Trophoblast cell (in vitro differentiated cells and primary cell): ENCODE data around the gene SLC7A6.

ENCODE experiments used
- DNase-seq, 2 donors: peaks; one replicate each; pipeline ENCODE4 v3.0.0-alpha.2; 2016
- H2AFZ ChIP-seq: 2 replicates; pipeline ENCODE4 v1.6.1; 2013; ENCODE audit warnings: low read length, moderate library complexity, mild to moderate bottlenecking; ENCODE audit not compliant: insufficient read depth, poor library complexity
- H2AK5ac ChIP-seq: 2 replicates; pipeline ENCODE4 v1.6.1; 2013; ENCODE audit warnings: mild to moderate bottlenecking, low read length
- H2BK120ac ChIP-seq: 2 replicates; pipeline ENCODE4 v1.6.1; 2013; ENCODE audit warnings: low read length, mild to moderate bottlenecking, moderate library complexity; ENCODE audit not compliant: insufficient read depth, poor library complexity
- H2BK12ac ChIP-seq: 2 replicates; pipeline ENCODE4 v1.6.1; 2013; ENCODE audit warnings: mild to moderate bottlenecking, low read length, moderate library complexity
- H2BK5ac ChIP-seq: 2 replicates; pipeline ENCODE4 v1.6.1; 2013; ENCODE audit warnings: low read length, low read depth, moderate library complexity, mild to moderate bottlenecking; ENCODE audit not compliant: poor library complexity
- H3K14ac ChIP-seq: 2 replicates; pipeline ENCODE4 v1.6.1; 2013; ENCODE audit warnings: mild to moderate bottlenecking, low read length
- H3K18ac ChIP-seq: 2 replicates; pipeline ENCODE4 v1.6.1; 2013; ENCODE audit warnings: mild to moderate bottlenecking, low read length
- H3K23ac ChIP-seq: 2 replicates; pipeline ENCODE4 v1.6.1; 2013; ENCODE audit warnings: low read length
- H3K27ac ChIP-seq: 2 replicates; pipeline ENCODE4 v1.5.1; 2013; ENCODE audit warnings: low read depth, mild to moderate bottlenecking, inconsistent platforms, low read length, moderate library complexity
- H3K27me3 ChIP-seq: 2 replicates; pipeline ENCODE4 v1.6.1; 2013; ENCODE audit warnings: inconsistent platforms, mild to moderate bottlenecking, low read length, moderate library complexity; ENCODE audit not compliant: insufficient read depth
- H3K36me3 ChIP-seq, 2 experiments: 1 replicate in 1 of 2; 2 replicates in 1 of 2; pipeline ENCODE4 v1.6.1; 2013; ENCODE audit warnings: low read length in 2 of 2, mild to moderate bottlenecking in 2 of 2, moderate library complexity in 1 of 2; ENCODE audit not compliant: insufficient read depth in 2 of 2, control insufficient read depth in 1 of 2
- H3K4ac ChIP-seq: 2 replicates; pipeline ENCODE4 v1.6.1; 2013; ENCODE audit warnings: low read depth, mild to moderate bottlenecking, low read length, moderate library complexity
- H3K4me1 ChIP-seq, 2 experiments: 1 replicate in 1 of 2; 2 replicates in 1 of 2; pipeline ENCODE4 v1.6.1; 2013; ENCODE audit warnings: low read length in 2 of 2, mild to moderate bottlenecking in 2 of 2, moderate library complexity in 1 of 2; ENCODE audit not compliant: insufficient read depth in 2 of 2, control insufficient read depth in 1 of 2
- H3K4me2 ChIP-seq: 2 replicates; pipeline ENCODE4 v1.6.1; 2013; ENCODE audit warnings: inconsistent platforms, mild to moderate bottlenecking, low read length, moderate library complexity
- H3K4me3 ChIP-seq: 2 replicates; pipeline ENCODE4 v1.5.1; 2013; ENCODE audit warnings: mild to moderate bottlenecking, low read depth, low read length, inconsistent platforms
- H3K79me1 ChIP-seq: one replicate; pipeline ENCODE4 v1.6.1; 2013; ENCODE audit warnings: low read length
- H3K79me2 ChIP-seq: 2 replicates; pipeline ENCODE4 v1.6.1; 2013; ENCODE audit warnings: low read length, mild to moderate bottlenecking; ENCODE audit not compliant: control insufficient read depth, insufficient read depth, poor library complexity
- H3K9ac ChIP-seq: 2 replicates; pipeline ENCODE4 v1.6.1; 2013; ENCODE audit warnings: mild to moderate bottlenecking, low read length
- H3K9me3 ChIP-seq: 2 replicates; pipeline ENCODE4 v1.6.1; 2013; ENCODE audit warnings: low read depth, mild to moderate bottlenecking, control low read depth, inconsistent platforms, low read length; ENCODE audit not compliant: insufficient read depth
- H4K12ac ChIP-seq: 2 replicates; pipeline ENCODE4 v1.6.1; 2013; ENCODE audit warnings: low read depth, mild to moderate bottlenecking, low read length, moderate library complexity
- H4K8ac ChIP-seq: 2 replicates; pipeline ENCODE4 v1.6.1; 2013; ENCODE audit warnings: low read depth, mild to moderate bottlenecking, low read length, moderate library complexity
- H4K91ac ChIP-seq: one replicate; pipeline ENCODE4 v1.6.1; 2013; ENCODE audit warnings: low read depth, mild to moderate bottlenecking, low read length, moderate library complexity
- WGBS: extraction: QIAGEN DNeasy Blood & Tissue Kit; methylation state at CpG from one replicate; pipeline ENCODE4 v1.1.7; 2013; ENCODE audit warnings: missing lambda C conversion rate; ENCODE audit not compliant: insufficient read length, insufficient coverage; ENCODE audit errors: extremely low coverage; 5-methylcytosine and 5-hydroxymethylcytosine counted together

The SLC7A6 gene

DNA sequence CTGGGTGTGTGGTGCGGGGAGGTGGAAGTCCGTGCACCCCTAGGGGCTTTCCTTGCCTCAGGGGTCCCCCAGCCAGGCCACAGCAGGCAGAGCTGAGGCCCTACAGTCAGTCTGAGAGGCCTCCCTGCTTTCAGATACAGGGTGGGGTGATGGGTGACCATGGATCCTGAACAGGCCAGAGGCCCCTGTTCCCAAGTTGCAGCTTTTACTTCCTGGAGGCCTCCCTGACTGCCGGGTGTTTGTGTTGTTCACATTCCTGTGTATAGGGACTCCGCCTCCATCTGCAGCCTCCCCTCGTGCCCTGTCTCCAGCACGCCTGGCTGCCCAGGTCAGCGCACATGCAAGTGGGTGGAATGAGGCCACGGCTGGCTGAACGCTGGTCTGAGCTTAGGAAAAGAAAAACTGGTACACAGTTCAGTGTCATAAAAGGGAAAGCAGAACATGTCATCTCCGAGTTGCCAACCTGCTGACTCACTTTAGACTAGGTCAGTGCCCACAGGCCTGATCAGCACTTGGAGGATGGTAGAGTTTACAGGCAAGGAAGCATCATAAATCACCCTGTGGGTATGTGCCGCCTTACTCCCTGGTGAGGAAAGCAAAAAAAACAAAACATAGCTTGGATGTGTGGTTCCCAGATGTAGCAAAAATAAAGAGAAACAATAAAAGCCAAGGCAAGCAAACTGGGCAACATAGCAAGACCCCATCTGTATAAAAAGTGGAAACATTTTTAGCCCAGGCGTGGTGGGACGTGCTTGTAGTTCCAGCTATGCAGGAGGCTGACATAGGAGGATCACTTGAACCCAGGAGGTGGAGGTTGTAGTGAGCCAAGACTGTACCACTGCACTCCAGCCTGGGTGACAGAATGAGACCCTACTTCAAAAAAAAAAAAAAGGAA lies 6.2 kb upstream of the SLC7A6 start:
- Histone ChIP-seq H2BK12ac (no peak overlapping the region), H3K4me3 (no peak overlapping the region), H3K79me2 (no peaks in the 10 kb centered on the region), H3K14ac (no peak overlapping the region), H3K9ac (no peak overlapping the region), H4K12ac (no peak overlapping the region), H3K79me1 (no peaks in the 10 kb centered on the region), H2AFZ (peak overlapping the region; percentile 26), H3K18ac (no peak overlapping the region), H3K27me3 (no peaks in the 10 kb centered on the region), H3K4ac (no peak overlapping the region), H4K8ac (peak overlapping the region; percentile 55), H2BK120ac (no peak overlapping the region), H3K9me3 (no peaks in the 10 kb centered on the region), H2BK5ac (no peak overlapping the region), H4K91ac (no peak overlapping the region), H3K4me2 (no peak overlapping the region), H3K36me3 (peaks cover 29 to 30% of the 10 kb centered on the region in 2 experiments), H3K23ac (no peak overlapping the region), H3K4me1 (peaks cover 4 to 9% of the 10 kb centered on the region in 2 experiments), H3K27ac (no peak overlapping the region), H2AK5ac (no peak overlapping the region)
- no peak for DNase-seq
- no CpG with 5 or more reads among the region's 13 CpGs for WGBS

DNA sequence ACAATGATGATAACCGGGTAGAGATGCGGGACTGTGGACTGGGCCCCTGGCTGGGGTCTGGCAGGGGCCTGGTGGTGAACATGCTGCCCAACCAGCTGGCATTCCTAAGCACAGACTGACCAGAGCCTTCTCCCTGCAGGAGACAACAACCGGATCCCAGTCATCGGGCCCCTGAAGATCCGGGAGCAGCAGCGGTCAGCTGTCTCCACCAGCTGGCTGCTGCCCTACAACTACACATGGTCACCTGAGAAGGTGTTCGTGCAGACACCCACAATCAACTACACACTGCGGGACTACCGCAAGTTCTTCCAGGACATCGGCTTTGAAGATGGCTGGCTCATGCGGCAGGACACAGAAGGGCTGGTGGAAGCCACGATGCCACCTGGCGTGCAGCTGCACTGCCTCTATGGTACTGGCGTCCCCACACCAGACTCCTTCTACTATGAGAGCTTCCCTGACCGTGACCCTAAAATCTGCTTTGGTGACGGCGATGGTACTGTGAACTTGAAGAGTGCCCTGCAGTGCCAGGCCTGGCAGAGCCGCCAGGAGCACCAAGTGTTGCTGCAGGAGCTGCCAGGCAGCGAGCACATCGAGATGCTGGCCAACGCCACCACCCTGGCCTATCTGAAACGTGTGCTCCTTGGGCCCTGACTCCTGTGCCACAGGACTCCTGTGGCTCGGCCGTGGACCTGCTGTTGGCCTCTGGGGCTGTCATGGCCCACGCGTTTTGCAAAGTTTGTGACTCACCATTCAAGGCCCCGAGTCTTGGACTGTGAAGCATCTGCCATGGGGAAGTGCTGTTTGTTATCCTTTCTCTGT lies 5.1 kb upstream of the SLC7A6 start:
- Histone ChIP-seq H2BK5ac (no peak overlapping the region), H3K79me1 (peaks cover 7% of the 10 kb centered on the region), H3K36me3 (peaks cover 24 to 30% of the 10 kb centered on the region in 2 experiments), H3K9me3 (no peaks in the 10 kb centered on the region), H3K4me1 (peaks cover 10 to 11% of the 10 kb centered on the region in 2 experiments), H2BK12ac (no peak overlapping the region), H3K4me3 (no peak overlapping the region), H3K79me2 (peaks cover 6% of the 10 kb centered on the region), H2BK120ac (no peak overlapping the region), H3K14ac (no peak overlapping the region), H4K12ac (no peak overlapping the region), H3K27me3 (no peaks in the 10 kb centered on the region), H3K4ac (no peak overlapping the region), H4K91ac (no peak overlapping the region), H3K9ac (no peak overlapping the region), H2AK5ac (no peak overlapping the region), H3K4me2 (no peak overlapping the region), H4K8ac (no peak overlapping the region), H3K27ac (no peak overlapping the region), H3K18ac (no peak overlapping the region), H3K23ac (no peak overlapping the region), H2AFZ (no peak overlapping the region)
- WGBS = no CpG with 5 or more reads among the region's 27 CpGs
- DNase-seq = no peak

DNA sequence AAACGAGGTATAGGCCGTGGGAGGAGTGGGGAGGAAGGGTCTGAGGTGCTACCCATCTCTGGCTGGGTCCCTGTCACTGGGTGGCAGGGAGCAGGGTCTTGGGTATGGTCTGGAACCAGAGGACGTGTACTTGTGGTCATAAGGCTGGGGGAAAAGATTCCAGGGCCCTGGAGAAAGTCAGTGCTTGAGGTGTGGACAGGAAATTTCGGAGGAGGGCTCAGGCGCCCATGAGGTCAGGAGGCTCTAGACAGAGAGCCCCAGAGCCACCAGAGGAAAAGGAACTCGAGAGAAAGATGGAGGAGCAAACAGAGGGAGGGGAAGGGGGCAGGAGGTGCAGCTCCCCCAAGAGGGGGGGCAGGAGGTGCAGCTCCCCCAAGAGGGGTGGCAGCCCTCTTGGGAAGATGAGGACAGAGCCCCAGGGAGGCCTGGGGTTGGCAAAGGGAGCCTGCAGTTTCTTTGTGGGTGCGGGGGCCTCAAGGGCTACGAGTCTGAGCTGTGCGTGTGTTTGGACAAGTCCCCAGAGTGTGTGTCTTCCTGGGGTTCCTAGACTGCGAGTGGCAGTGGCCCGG lies 683 bp upstream of the SLC7A6 start:
- H3K79me2 ChIP-seq = peaks cover 15% of the 10 kb centered on the region
- no CpG with 5 or more reads among the region's 11 CpGs for WGBS
- H2AFZ ChIP-seq = peak overlapping the region; percentile 98
- H3K9ac ChIP-seq = peak overlapping the region; percentile 82
- peak overlapping the region; percentile 96 for H4K91ac ChIP-seq
- H3K4me1 ChIP-seq = peaks cover 4 to 15% of the 10 kb centered on the region in 2 experiments
- peak overlapping the region; percentile 100 for H3K18ac ChIP-seq
- H4K8ac ChIP-seq = peak overlapping the region; percentile 96
- H3K23ac ChIP-seq = no peak overlapping the region
- no peaks in the 10 kb centered on the region for H3K27me3 ChIP-seq
- H3K36me3 ChIP-seq = peaks cover 14 to 15% of the 10 kb centered on the region in 2 experiments
- H3K79me1 ChIP-seq = peaks cover 19% of the 10 kb centered on the region
- peak overlapping the region; percentile 99 for H4K12ac ChIP-seq
- peak overlapping the region; percentile 91 for H3K4me3 ChIP-seq
- H3K4ac ChIP-seq = peak overlapping the region; percentile 97
- H2BK12ac ChIP-seq = peak overlapping the region; percentile 71
- H2AK5ac ChIP-seq = peak overlapping the region; percentile 92
- peak overlapping the region; percentile 98 for H2BK5ac ChIP-seq
- peak overlapping the region; percentile 99 for H3K27ac ChIP-seq
- H3K14ac ChIP-seq = peak overlapping the region; percentile 94
- H3K4me2 ChIP-seq = peak overlapping the region; percentile 93
- H2BK120ac ChIP-seq = peak overlapping the region; percentile 98
- DNase-seq = no peak
- H3K9me3 ChIP-seq = no peaks in the 10 kb centered on the region
